Activated CD4-positive, alpha-beta T cell treated with anti-CD3 and anti-CD28 coated beads, Interleukin-2, amount 50 U/mL, for 48 hours (primary cell): ENCODE measurements around the gene RAP1GAP2.
"Not testable (repeated sequence)": the region's sequence is repeated elsewhere in the genome, so short reads cannot be mapped to it uniquely, and the experiment has no call there.

Experiments
- DNase-seq, 2 experiments: peaks; one replicate each; pipeline ENCODE4 v3.0.0-alpha.2; 2020

Gene RAP1GAP2

DNA sequence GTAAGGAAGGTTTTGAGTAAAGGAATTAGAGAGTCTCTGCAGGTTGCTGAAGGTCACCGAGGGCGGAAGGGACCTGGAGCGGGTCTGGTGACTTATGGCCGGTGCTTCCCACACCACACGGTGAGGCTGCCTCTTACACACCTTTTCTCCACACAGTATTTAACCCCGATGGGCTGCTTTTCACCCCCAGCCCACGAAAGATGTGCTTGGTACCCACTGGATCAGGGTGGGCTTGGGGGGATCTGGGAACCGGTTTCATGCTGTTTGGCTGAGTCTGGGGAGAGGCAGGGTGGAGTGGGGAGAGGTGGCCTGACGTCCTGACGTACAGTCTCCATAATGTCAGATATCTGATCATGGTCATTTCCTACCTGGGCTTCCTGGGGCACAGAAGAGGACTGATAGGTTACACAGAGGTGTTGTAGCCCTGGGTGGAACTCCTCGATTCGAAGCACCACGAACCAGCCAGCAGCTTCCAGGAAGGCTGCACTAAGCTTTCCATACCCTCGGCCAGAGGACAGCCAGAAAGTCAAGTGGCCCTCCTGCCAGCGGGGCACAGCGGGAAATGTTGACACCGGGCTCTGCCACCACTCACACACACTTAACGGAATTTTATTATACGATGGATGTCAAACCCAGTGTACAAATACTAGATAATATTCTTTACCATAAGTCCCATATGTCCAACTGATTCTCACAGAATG is 233.1 kb downstream of the RAP1GAP2 start:
- no peak for DNase-seq

DNA sequence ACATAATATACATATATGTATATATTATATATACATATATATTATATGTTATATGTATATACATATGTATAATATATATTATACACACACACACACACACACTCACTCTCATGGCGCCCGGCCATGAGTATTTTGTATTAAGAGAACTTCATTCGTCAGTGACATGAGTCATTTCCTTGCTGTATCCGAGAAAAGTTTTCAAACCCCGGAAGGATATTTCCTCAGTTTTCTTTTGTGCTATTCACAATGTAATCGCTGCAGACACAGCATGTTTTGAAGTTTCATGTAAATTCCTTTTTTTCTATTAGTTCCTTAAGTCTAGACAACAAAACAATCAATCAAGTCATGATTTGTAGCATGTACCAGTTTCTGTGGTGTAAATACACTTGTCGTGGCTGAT is 233.9 kb downstream of the RAP1GAP2 start:
- no peak for DNase-seq

GRCh38 chr17:3030852-3031470 is 234.7 kb downstream of the RAP1GAP2 start:
- not testable (repeated sequence) for DNase-seq

GRCh38 chr17:3032258-3033247 is 236.3 kb downstream of the RAP1GAP2 start:
- no peak for DNase-seq

GRCh38 chr17:3033248-3033640 is 237.0 kb downstream of the RAP1GAP2 start:
- no peak for DNase-seq

GRCh38 chr17:3033741-3034577 is 237.7 kb downstream of the RAP1GAP2 start:
- no peak for DNase-seq

- DNase-seq = no peak
These were observed 238.3 kb downstream of the RAP1GAP2 start for GRCh38 chr17:3034578-3034920.

DNA sequence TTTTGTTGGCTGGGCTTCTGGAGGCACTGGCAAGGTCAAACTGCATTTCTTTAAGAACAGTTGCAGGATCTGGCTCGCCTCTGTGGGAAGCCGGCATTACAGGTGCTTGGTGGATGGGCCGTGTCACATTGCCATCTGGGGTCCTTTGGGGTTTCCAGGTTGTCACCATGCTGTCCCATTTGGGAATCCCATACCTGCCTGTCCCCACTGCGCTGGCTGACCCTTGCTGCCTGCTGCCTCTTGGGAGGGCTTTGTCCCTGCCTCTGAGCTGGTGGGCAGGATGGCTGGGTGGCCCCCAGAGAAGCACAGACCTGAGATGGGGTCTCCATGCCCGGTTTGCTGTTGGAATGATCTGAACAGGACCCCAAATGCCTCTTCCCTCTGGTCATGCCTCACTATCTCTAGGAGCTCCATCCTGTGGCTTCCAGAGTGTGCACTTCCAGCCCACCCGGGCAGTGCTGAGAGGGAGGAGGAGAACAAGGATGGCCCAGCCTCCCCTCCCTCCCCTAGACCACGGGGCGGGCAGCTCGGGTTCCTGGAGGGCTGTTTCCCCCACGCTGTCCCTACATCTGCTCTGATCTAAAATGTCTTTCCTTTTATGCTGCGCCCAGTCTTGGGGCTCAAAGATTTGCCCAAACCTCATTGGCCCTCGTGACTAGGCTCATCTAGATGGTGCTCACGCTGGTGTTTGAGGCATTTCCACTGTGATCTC is 239.2 kb downstream of the RAP1GAP2 start:
- DNase-seq = no peak

GRCh38 chr17:3035968-3036280 is 239.7 kb downstream of the RAP1GAP2 start:
- DNase-seq = no peak

- DNase-seq = no peak
These were observed 240.6 kb downstream of the RAP1GAP2 start for GRCh38 chr17:3036800-3037199.

DNA sequence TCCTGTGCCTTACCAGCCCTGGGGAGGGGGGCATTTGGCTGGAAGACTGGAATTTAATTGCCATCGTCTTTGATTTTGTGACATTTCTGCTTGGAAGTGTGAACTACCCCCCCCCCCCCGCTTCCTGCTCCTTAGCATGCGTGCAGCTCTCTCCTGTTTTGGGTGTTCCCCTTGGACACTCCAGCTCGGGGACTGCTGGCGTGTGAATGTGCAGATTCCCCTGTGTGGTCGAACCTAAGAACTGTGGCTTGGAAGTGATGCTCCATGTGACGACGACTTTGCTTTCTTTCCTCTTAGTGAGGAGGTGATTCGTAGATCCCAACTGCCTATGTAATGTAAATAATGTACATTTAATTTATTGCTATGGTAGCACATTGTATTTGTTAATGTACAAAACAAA is 241.0 kb downstream of the RAP1GAP2 start:
- DNase-seq = no peak

DNA sequence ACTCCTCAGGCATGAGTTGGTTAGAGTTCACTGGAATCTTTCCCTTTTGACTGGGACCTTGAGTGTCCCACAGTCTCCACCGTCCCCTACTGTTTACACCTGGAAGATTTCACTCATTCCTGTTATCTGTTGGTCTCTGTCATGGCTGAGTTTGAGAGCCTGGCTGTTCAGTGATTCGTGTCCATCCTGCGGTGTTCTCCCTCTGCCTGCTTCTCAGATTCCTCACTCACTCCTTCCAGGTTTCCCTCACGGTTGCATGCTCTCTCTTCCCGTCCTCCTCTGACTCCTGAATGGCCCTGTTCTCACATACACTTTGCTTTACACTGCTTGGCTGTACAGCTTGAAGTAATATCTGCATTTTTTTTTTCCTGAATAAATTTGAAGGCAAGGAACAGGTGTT is 242.7 kb downstream of the RAP1GAP2 start:
- DNase-seq = no peak

DNA sequence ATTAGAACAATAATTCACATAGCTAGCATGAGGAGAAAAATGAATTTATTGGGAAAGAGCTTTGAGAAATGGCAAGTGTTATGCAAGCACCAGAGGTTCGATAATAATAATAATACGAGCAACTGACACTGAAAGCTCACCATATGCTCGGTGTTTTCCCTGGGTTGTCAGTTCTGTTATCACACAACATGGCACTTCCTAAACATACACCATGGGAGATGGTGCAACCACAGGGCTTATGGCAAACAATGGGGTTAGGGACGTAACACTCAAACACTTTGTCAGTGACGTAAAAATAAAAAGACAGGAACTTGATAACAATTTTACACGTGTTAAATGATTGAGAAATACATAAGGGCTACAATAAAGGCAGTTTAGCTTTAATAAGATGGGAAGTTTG is 243.5 kb downstream of the RAP1GAP2 start:
- DNase-seq = no peak

DNA sequence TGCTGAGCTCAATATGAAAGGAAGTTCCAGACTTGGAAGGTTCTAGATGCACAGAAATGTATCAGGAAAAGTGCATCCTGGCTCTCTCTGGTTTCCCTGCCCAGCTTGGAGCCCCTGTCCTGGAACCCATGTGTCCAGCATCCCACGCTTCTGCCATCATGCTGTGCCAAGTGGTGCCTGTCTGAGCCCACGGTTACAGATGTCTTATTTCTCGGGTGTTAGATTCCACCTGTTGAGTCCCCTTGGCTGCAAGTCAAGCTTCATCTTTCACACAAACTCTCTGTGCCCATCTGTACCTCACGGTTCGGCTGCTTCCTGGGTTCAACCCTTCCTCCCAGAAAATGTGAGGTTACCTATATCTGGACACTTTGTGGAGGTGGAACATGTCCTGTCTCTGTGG is 244.6 kb downstream of the RAP1GAP2 start:
- no peak for DNase-seq

- peak; percentile 18 to 48 for DNase-seq
These were observed 247.6 kb downstream of the RAP1GAP2 start for GRCh38 chr17:3043737-3044365.

- DNase-seq = no peak
These were observed 250.5 kb downstream of the RAP1GAP2 start for GRCh38 chr17:3046753-3047152.

DNA sequence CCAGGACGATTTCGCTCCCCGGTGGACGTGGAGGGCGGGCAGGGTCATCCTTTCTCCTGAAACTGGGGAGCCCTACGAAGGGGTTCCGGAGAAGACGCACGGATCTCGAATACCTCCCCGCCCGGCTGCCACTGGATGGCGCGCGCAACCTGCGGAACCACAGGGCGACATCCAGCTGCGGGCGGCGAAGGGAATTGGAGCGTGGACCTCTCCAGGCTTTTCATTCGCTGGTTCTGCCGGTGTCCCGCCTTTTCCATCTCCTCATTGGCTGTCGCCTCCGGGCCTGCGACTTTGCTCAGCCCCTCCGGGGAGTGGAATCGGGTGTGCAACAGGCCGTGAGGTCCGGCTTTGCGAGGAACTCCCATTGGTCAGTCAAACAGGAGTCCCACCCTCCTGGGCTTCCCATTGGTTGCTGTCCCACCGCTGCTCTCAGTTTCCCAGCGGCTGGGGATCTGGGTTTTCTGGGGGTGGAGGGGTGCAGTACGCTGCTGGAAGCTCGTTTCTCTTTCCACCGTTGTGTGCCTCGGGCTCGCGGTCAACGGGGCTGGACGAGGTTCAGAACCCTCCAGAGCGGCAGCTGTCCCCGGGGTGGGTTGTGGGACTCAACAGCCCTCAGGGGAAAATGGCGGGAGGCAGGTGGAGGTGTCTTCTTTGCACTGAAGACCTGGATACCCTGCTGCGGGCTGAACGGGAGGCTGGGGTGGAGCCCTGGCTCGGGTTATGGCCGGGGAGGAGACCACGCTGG is 252.7 kb downstream of the RAP1GAP2 start:
- DNase-seq = peak; percentile 94 to 96

DNA sequence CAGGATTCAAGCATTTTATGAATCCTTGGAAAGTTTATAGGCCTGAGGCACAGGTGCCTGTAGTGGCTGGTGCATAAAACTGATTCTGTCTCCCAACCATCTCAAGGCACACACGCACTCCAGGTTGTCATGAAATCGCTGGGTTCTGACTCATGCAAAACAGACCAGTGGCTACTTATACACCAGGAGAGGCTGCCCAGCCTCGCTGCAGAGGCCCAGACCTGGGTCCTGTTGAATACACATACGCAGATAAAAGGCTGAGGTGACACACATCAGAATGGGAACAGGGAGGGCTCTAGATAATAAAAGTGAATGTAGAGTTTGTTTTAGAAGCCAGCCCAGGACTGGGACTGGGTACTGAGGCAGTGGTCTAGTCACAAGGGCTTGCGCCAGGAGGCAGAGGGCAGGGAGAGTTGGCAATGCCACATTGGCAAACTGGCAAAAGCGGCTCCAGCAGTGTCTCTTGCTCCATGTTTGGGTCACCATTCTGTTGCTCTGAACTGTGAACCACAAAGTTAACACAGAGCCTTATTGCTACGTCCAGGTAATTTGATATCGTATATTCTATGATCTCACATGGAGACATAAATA is 253.6 kb downstream of the RAP1GAP2 start:
- no peak for DNase-seq

- not testable (repeated sequence) for DNase-seq
These were observed 258.6 kb downstream of the RAP1GAP2 start for GRCh38 chr17:3054868-3055267.

DNA sequence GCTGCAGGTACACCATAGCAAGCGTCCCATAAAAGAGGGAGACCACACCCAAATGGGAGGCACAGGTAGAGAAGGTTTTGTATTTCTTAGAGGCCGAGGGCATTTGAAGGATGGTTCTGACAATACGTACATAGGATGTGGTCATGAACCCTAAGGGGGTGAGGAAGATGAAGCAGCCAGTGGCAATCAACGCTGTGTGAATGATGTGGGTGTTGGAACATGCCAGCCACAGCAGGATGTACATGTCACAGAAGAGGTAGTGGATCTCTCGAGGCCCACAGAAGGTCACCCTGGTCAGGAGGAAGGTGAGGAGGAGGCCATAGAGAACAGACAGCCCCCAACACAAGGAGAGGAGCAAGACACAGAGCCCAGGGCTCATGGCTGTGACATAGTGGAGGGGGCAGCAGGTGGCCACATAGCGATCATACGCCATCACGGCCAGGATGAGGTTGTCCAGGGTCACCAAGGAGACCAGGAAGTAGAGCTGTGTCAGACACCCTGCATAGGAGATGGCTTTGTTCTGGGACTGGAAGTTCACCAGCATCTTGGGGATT is 266.7 kb downstream of the RAP1GAP2 start:
- DNase-seq = not testable (repeated sequence)
